IMR-90 (cell line): Measurements from ENCODE around the gene SLC46A1. TPM values are rescaled to one million over a fixed set of nuclear protein-coding genes. Genes with fewer than 3 reads are reported as not detected.

Source experiments
- ATAC-seq: fragments of 200-7000 bp; cut with Tn5 transposase; 2 replicates; pipeline ENCODE4 v1.9.1; 2020; ENCODE audit warnings: low read depth, mild to moderate bottlenecking, moderate library complexity
- BruUV-seq: library from RNA; stranded (reverse); fragments of 400-500 nt; replicated peaks from 2 replicates; lab custom pipeline; 2021; lab: Mats Ljungman, UMichigan
- CTCF ChIA-PET: fragments of 300-600 bp; formaldehyde crosslinking; extraction: SDS; loops from one replicate; lab custom pipeline; 2021; ENCODE audit warnings: antibody characterized with exemption; lab: Yijun Ruan, JAX
- POLR2A ChIA-PET: fragments of 300-600 bp; sonication (Branson Sonifier 250); formaldehyde crosslinking; loops from one replicate; lab custom pipeline; 2022; ENCODE audit warnings: antibody characterized with exemption; ENCODE audit not compliant: unreplicated experiment; lab: Charles Lee
- DNase-seq: peaks from one replicate; pipeline ENCODE4 v3.0.0; 2013
- H2AFZ ChIP-seq: replicated peaks from 2 replicates; pipeline ENCODE3; 2013; ENCODE audit warnings: low read length, mild to moderate bottlenecking; ENCODE audit not compliant: poor library complexity
- H2AK5ac ChIP-seq: 2 replicates; pipeline ENCODE4 v1.6.1; 2013; ENCODE audit warnings: low read depth, low read length, inconsistent platforms
- H2AK9ac ChIP-seq: replicated peaks from 2 replicates; pipeline ENCODE3; 2013; ENCODE audit warnings: mild to moderate bottlenecking, low read depth, low read length, moderate library complexity; ENCODE audit not compliant: poor library complexity
- H2BK120ac ChIP-seq: 2 replicates; pipeline ENCODE4 v1.6.1; 2013; ENCODE audit warnings: low read depth, low read length, inconsistent platforms
- H2BK15ac ChIP-seq: 3 replicates; pipeline ENCODE4 v1.6.1; 2013; ENCODE audit warnings: low read depth, low read length, inconsistent platforms
- H2BK20ac ChIP-seq: 2 replicates; pipeline ENCODE4 v1.6.1; 2013; ENCODE audit warnings: low read depth, mild to moderate bottlenecking, inconsistent platforms, low read length, moderate library complexity
- H2BK5ac ChIP-seq: 2 replicates; pipeline ENCODE4 v1.6.1; 2013; ENCODE audit warnings: mild to moderate bottlenecking, low read depth, low read length, inconsistent platforms; ENCODE audit not compliant: poor library complexity, severe bottlenecking
- H3K14ac ChIP-seq: replicated peaks from 2 replicates; pipeline ENCODE4 v1.6.1; 2013; ENCODE audit warnings: low read depth, low read length, inconsistent platforms
- H3K18ac ChIP-seq: 2 replicates; pipeline ENCODE4 v1.6.1; 2013; ENCODE audit warnings: low read depth, low read length, control low read depth
- H3K23ac ChIP-seq: 2 replicates; pipeline ENCODE4 v1.6.1; 2013; ENCODE audit warnings: low read depth, low read length, inconsistent platforms
- H3K27ac ChIP-seq: 2 replicates; pipeline ENCODE4 v1.5.1; 2013; ENCODE audit warnings: mild to moderate bottlenecking, control low read depth, low read length; ENCODE audit not compliant: insufficient read depth
- H3K27me3 ChIP-seq: 2 replicates; pipeline ENCODE4 v1.6.1; 2013; ENCODE audit warnings: low read length; ENCODE audit not compliant: control insufficient read depth, insufficient read depth
- H3K36me3 ChIP-seq: 2 replicates; pipeline ENCODE4 v1.6.1; 2013; ENCODE audit warnings: low read length, mixed read lengths; ENCODE audit not compliant: control insufficient read depth, insufficient read depth
- H3K4ac ChIP-seq: 2 replicates; pipeline ENCODE4 v1.6.1; 2013; ENCODE audit warnings: low read depth, low read length, inconsistent platforms
- H3K4me1 ChIP-seq: 2 replicates; pipeline ENCODE4 v1.6.1; 2013; ENCODE audit warnings: low read length, mixed read lengths; ENCODE audit not compliant: control insufficient read depth, insufficient read depth
- H3K4me2 ChIP-seq: 2 replicates; pipeline ENCODE4 v1.6.1; 2013; ENCODE audit warnings: low read depth, mild to moderate bottlenecking, control low read depth, low read length, moderate library complexity
- H3K4me3 ChIP-seq: 2 replicates; pipeline ENCODE4 v1.5.1; 2013; ENCODE audit warnings: low read depth, mild to moderate bottlenecking, control low read depth, low read length, moderate library complexity; ENCODE audit not compliant: insufficient read depth
- H3K56ac ChIP-seq: 2 replicates; pipeline ENCODE4 v1.6.1; 2013; ENCODE audit warnings: low read length, inconsistent platforms; ENCODE audit not compliant: insufficient read depth; ENCODE audit errors: extremely low read depth
- H3K79me1 ChIP-seq, 2 experiments: 2 replicates each; pipeline ENCODE4 v1.6.1; 2013; ENCODE audit warnings: low read length in 2 of 2, inconsistent platforms in 1 of 2, low read depth in 1 of 2
- H3K9ac ChIP-seq: 2 replicates; pipeline ENCODE4 v1.6.1; 2013; ENCODE audit warnings: low read depth, low read length, control low read depth
- H3K9me1 ChIP-seq: 2 replicates; pipeline ENCODE4 v1.6.1; 2013; ENCODE audit warnings: low read length, inconsistent platforms; ENCODE audit not compliant: insufficient read depth
- H3K9me3 ChIP-seq: 2 replicates; pipeline ENCODE4 v1.6.1; 2013; ENCODE audit warnings: low read length; ENCODE audit not compliant: control insufficient read depth, insufficient read depth
- H4K20me1 ChIP-seq: 2 replicates; pipeline ENCODE4 v1.6.1; 2013; ENCODE audit warnings: low read length, inconsistent platforms; ENCODE audit not compliant: insufficient read depth
- H4K5ac ChIP-seq: 2 replicates; pipeline ENCODE4 v1.6.1; 2013; ENCODE audit warnings: mild to moderate bottlenecking, low read depth, low read length, control low read depth
- H4K8ac ChIP-seq, 2 experiments: 2 replicates each; pipeline ENCODE4 v1.6.1; 2013; ENCODE audit warnings: low read depth in 2 of 2, low read length in 2 of 2, control low read depth in 1 of 2, inconsistent platforms in 1 of 2
- H4K91ac ChIP-seq: 2 replicates; pipeline ENCODE4 v1.6.1; 2013; ENCODE audit warnings: low read depth, low read length, inconsistent platforms; ENCODE audit not compliant: insufficient read depth
- BHLHE40 ChIP-seq: fragments of 150-350 bp; IDR thresholded peaks from 2 replicates; pipeline ENCODE4 v1.6.1; 2016; ENCODE audit warnings: mild to moderate bottlenecking, low read depth, low read length
- CHD1 ChIP-seq: IDR thresholded peaks from 2 replicates; pipeline ENCODE4 v1.6.1; 2012; ENCODE audit warnings: low read depth, low read length, improper control_type of control experiment
- MAFK ChIP-seq: IDR thresholded peaks from 2 replicates; pipeline ENCODE4 v1.6.1; 2012; ENCODE audit warnings: low read depth, low read length, improper control_type of control experiment
- MAZ ChIP-seq: IDR thresholded peaks from 2 replicates; pipeline ENCODE4 v1.6.1; 2012; ENCODE audit warnings: low read depth, mild to moderate bottlenecking, low read length, improper control_type of control experiment, moderate library complexity, borderline replicate concordance
- NFE2L2 ChIP-seq: fragments of 150-350 bp; IDR thresholded peaks from 2 replicates; pipeline ENCODE4 v1.6.1; 2016; ENCODE audit warnings: low read depth, mild to moderate bottlenecking, low read length
- POLR2A ChIP-seq: IDR thresholded peaks from 2 replicates; pipeline ENCODE4 v1.6.1; 2012; ENCODE audit warnings: mild to moderate bottlenecking, low read depth, low read length
- RCOR1 ChIP-seq: IDR thresholded peaks from 2 replicates; pipeline ENCODE4 v1.6.1; 2012; ENCODE audit warnings: mild to moderate bottlenecking, low read length, improper control_type of control experiment; ENCODE audit not compliant: insufficient replicate concordance
- SMC3 ChIP-seq: fragments of 150-350 bp; IDR thresholded peaks from 2 replicates; pipeline ENCODE4 v1.6.1; 2016; ENCODE audit warnings: low read depth, mild to moderate bottlenecking, antibody characterized with exemption, low read length, moderate library complexity
- WGBS, 2 experiments: methylation state at CpG; one replicate each; pipeline versions ENCODE4 v1.1.5 to v1.1.7; 2013; ENCODE audit warnings: missing lambda C conversion rate in 2 of 2; ENCODE audit not compliant: insufficient read length in 1 of 2; ENCODE audit errors: extremely low coverage in 2 of 2; 5-methylcytosine and 5-hydroxymethylcytosine counted together
- dilution Hi-C: fragments of 300-500 bp; cut with HindIII; formaldehyde crosslinking; loops from one replicate; pipeline ENCODE4 v1.14.3; 2018; ENCODE audit warnings: low sequenced_read_pairs; ENCODE audit not compliant: unreplicated experiment
- in situ Hi-C: fragments of 300-500 bp; cut with MboI; formaldehyde crosslinking; loops from 3 replicates; pipeline ENCODE4 v1.14.3; 2019; ENCODE audit warnings: low sequenced_read_pairs, inconsistent platforms, mixed read lengths
- intact Hi-C: fragments of 100-400 bp; cut with micrococcal nuclease; formaldehyde crosslinking; loops from 2 replicates; pipeline ENCODE4 v1.10.0; 2022
- polyA plus RNA-seq, 3 experiments: library from polyadenylated mRNA; depleted of rRNA; stranded (reverse); fragments of >200 nt; gene quantifications; 2 replicates each; pipeline ENCODE4 v1.2.3, GENCODE V29; 2012; ENCODE audit warnings: low replicate concordance in 1 of 3
- total RNA-seq: library from RNA; depleted of rRNA; stranded (reverse); fragments of >200 nt; gene quantifications from 2 replicates; pipeline ENCODE4 v1.2.3, GENCODE V29; 2012
- TF ChIP-seq, protein P1 (sequence below): conservative IDR thresholded peaks from 2 replicates; pipeline ENCODE4 v1.5.1; 2012; ENCODE audit warnings: mild to moderate bottlenecking, low read depth, low read length, improper control_type of control experiment

SLC46A1 gene
- total and polyA plus RNA-seq, 2 of the 4 experiments (the other 2 are of a cell fraction), result 2.7 to 3.9 TPM

DNA sequence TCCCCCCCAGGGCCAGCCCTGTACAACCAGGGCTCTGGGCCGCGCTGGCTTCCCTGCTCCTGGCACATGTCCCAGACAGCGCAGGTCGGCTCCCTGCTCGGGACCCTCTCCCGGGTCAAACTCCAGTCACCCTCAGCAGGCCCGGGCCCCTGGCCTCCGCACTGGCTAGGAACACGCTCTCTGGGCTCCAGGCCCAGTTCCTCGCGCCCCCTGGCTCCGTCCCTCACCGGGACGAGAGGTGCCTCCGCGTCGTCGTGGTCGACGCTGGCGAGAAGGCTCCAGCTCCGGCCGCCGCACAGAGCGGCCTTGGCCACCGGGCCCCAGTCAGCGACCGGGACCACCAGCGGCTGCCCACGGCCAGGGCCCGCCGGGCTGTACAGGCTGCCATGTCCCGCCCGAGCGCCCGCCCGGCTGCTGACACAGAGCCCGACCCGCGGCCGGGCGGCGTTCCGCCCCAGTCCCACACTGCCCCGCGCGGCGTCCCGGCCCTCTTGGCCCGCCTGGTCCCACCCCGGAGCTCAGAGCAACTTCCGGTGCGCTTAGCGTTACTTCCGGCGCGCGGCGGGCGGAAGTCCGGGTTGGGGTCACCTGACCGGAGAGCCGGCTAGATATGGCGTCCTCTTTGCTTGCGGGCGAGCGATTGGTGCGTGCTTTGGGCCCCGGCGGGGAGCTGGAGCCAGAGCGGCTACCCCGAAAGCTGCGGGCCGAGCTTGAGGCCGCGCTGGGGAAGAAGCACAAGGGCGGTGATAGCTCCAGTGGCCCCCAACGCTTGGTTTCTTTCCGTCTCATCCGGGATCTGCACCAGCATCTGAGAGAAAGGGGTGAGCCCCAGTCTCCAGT is 48.7 kb downstream of the SLC46A1 start, which contains the start of gene POLDIP2 (continued):
- TF ChIP-seq SMC3 (peak; percentile 2; the same call in 1 of the 2 replicates), MAZ (peak; percentile 57; the same call in 1 of the 2 replicates), NFE2L2 (no peak)

DNA sequence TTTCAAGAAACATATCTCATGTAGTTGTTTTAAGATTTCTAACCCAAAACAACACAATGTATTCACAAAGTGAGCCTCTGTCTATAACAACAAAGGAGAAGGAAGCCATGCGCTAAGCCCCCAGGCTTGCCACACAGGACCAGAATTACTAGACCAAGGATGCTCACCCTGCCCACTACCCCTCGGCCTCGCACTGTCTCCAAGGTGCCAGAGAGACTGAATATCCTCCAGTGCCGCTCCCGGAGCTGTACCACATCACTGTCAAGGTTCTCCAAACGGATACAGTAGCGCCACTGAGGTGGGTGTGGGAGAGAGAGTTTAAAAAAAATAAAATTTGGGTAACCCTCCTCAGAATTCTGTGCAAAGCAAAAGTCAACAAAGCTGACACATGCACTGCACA is 55.7 kb downstream of the SLC46A1 start:
- Histone ChIP-seq H2AK9ac (no peak overlapping the region), H4K20me1 (peaks cover 13% of the 10 kb centered on the region), H2BK5ac (no peak overlapping the region), H3K14ac (no peak overlapping the region), H2BK15ac (no peak overlapping the region), H3K4me2 (no peak overlapping the region), H2AFZ (no peak overlapping the region), H3K18ac (no peak overlapping the region), H3K27me3 (no peaks in the 10 kb centered on the region), H3K9me1 (peaks cover 11% of the 10 kb centered on the region; the same call in 1 of the 2 replicates), H3K9me3 (no peaks in the 10 kb centered on the region), H3K27ac (no peak overlapping the region), H3K9ac (no peak overlapping the region), H2AK5ac (no peak overlapping the region), H4K8ac (no peak overlapping the region), H4K91ac (no peak overlapping the region), H3K4ac (no peak overlapping the region), H3K23ac (no peak overlapping the region), H3K36me3 (peaks cover 68% of the 10 kb centered on the region), H2BK20ac (no peak overlapping the region), H4K5ac (no peak overlapping the region), H3K4me1 (peaks cover 16% of the 10 kb centered on the region), H2BK120ac (no peak overlapping the region), H3K56ac (no peak overlapping the region), H3K4me3 (no peak overlapping the region), H3K79me1 (peaks cover 24 to 56% of the 10 kb centered on the region in 2 experiments)
- DNase-seq (no peak), ATAC-seq (no peak)
- intact Hi-C loops, result no loop called here
- no CpG with 5 or more reads among the region's 7 CpGs for WGBS, 2 experiments
- TF ChIP-seq CHD1 (no peak), SMC3 (no peak), BHLHE40 (no peak), RCOR1 (no peak), MAZ (no peak), POLR2A (no peak), MAFK (no peak)
- TF ChIP-seq, protein P1, sequence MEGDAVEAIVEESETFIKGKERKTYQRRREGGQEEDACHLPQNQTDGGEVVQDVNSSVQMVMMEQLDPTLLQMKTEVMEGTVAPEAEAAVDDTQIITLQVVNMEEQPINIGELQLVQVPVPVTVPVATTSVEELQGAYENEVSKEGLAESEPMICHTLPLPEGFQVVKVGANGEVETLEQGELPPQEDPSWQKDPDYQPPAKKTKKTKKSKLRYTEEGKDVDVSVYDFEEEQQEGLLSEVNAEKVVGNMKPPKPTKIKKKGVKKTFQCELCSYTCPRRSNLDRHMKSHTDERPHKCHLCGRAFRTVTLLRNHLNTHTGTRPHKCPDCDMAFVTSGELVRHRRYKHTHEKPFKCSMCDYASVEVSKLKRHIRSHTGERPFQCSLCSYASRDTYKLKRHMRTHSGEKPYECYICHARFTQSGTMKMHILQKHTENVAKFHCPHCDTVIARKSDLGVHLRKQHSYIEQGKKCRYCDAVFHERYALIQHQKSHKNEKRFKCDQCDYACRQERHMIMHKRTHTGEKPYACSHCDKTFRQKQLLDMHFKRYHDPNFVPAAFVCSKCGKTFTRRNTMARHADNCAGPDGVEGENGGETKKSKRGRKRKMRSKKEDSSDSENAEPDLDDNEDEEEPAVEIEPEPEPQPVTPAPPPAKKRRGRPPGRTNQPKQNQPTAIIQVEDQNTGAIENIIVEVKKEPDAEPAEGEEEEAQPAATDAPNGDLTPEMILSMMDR, result no peak
- CTCF ChIA-PET, result no interaction called here
- POLR2A ChIA-PET, result no interaction called here
- in situ Hi-C loops, result no loop called here
- dilution Hi-C loops, result no loop called here
- BruUV-seq, result no TSS peak
